Osteoblast (primary cell): ENCODE measurements around the gene ZNRD2. TPM values are rescaled to one million over a fixed set of nuclear protein-coding genes. Genes with fewer than 3 reads are reported as not detected.

Experiments
- DNase-seq: peaks from one replicate; pipeline ENCODE4 v3.0.0; 2011; ENCODE audit warnings: low spot score, mixed read lengths; ENCODE audit not compliant: insufficient read length; ENCODE audit errors: missing footprints
- H2AFZ ChIP-seq: 2 replicates; pipeline ENCODE4 v1.6.0; 2011; ENCODE audit warnings: mild to moderate bottlenecking, low read length
- H3K27ac ChIP-seq: 2 replicates; pipeline ENCODE4 v1.5.1; 2011; ENCODE audit warnings: mild to moderate bottlenecking, low read depth, low read length, moderate library complexity
- H3K27me3 ChIP-seq: 2 replicates; pipeline ENCODE4 v1.6.0; 2012; ENCODE audit warnings: mild to moderate bottlenecking, control low read depth, inconsistent platforms, low read length, moderate library complexity; ENCODE audit not compliant: insufficient read depth
- H3K36me3 ChIP-seq: 2 replicates; pipeline ENCODE4 v1.5.1; 2011; ENCODE audit warnings: mild to moderate bottlenecking, low read length, control low read depth, moderate library complexity; ENCODE audit not compliant: insufficient read depth
- H3K4me1 ChIP-seq: 2 replicates; pipeline ENCODE4 v1.5.1; 2011; ENCODE audit warnings: mild to moderate bottlenecking, low read length, control low read depth, moderate library complexity; ENCODE audit not compliant: insufficient read depth
- H3K4me2 ChIP-seq: 2 replicates; pipeline ENCODE4 v1.6.0; 2011; ENCODE audit warnings: mild to moderate bottlenecking, low read length; ENCODE audit not compliant: insufficient read depth
- H3K4me3 ChIP-seq: fragments of 200-600 bp; sonication (generic); 3 replicates; pipeline ENCODE4 v1.5.1; 2012; ENCODE audit warnings: mild to moderate bottlenecking, low read length, inconsistent platforms; ENCODE audit not compliant: insufficient read depth
- H3K79me2 ChIP-seq: 2 replicates; pipeline ENCODE4 v1.6.0; 2012; ENCODE audit warnings: mild to moderate bottlenecking, low read length, control low read depth, inconsistent platforms; ENCODE audit not compliant: insufficient read depth
- H3K9me3 ChIP-seq: 2 replicates; pipeline ENCODE4 v1.5.1; 2011; ENCODE audit warnings: low read depth, low read length, control low read depth
- H4K20me1 ChIP-seq: 2 replicates; pipeline ENCODE4 v1.6.0; 2012; ENCODE audit warnings: mild to moderate bottlenecking, low read length, control low read depth; ENCODE audit not compliant: insufficient read depth
- CTCF ChIP-seq: IDR thresholded peaks from 2 replicates; pipeline ENCODE4 v1.5.1; 2011; ENCODE audit warnings: mild to moderate bottlenecking, low read depth, low read length, moderate library complexity; ENCODE audit errors: extremely low read depth
- total RNA-seq: library from RNA; depleted of rRNA; stranded (reverse); fragments of >200 nt; gene quantifications from 2 replicates; pipeline ENCODE4 v1.2.3, GENCODE V29; 2012

The ZNRD2 gene
- total RNA-seq, 1 donor = 42.3 TPM

GRCh38 chr11:65580756-65581155 lies 10.5 kb downstream of the ZNRD2 start:
- peaks cover 32% of the 10 kb centered on the region for H3K79me2 ChIP-seq
- H3K4me1 ChIP-seq = peaks cover 20% of the 10 kb centered on the region
- no peaks in the 10 kb centered on the region for H3K9me3 ChIP-seq
- no peak for DNase-seq
- no peak for TF ChIP-seq CTCF
- H3K27ac ChIP-seq = no peak overlapping the region
- H3K4me2 ChIP-seq = no peak overlapping the region
- no peak overlapping the region for H3K4me3 ChIP-seq
- no peaks in the 10 kb centered on the region for H3K27me3 ChIP-seq
- peaks cover 17% of the 10 kb centered on the region for H4K20me1 ChIP-seq
- H3K36me3 ChIP-seq = peaks cover 38% of the 10 kb centered on the region
- no peak overlapping the region for H2AFZ ChIP-seq

- H3K4me3 ChIP-seq = no peak overlapping the region
- H3K4me1 ChIP-seq = peaks cover 19% of the 10 kb centered on the region
- H2AFZ ChIP-seq = no peak overlapping the region
- H3K36me3 ChIP-seq = peaks cover 45% of the 10 kb centered on the region
- no peaks in the 10 kb centered on the region for H3K9me3 ChIP-seq
- TF ChIP-seq CTCF = no peak
- peaks cover 17% of the 10 kb centered on the region for H4K20me1 ChIP-seq
- DNase-seq = no peak
- no peak overlapping the region for H3K4me2 ChIP-seq
- no peak overlapping the region for H3K27ac ChIP-seq
- no peaks in the 10 kb centered on the region for H3K27me3 ChIP-seq
- peaks cover 22% of the 10 kb centered on the region for H3K79me2 ChIP-seq
These were observed 11.7 kb downstream of the ZNRD2 start for GRCh38 chr11:65581928-65582327.

- no peak overlapping the region for H3K4me3 ChIP-seq
- TF ChIP-seq CTCF = no peak
- peaks cover 51% of the 10 kb centered on the region for H3K36me3 ChIP-seq
These were observed 13.3 kb downstream of the ZNRD2 start for GRCh38 chr11:65583589-65583988.

GRCh38 chr11:65584106-65584505 lies 13.8 kb downstream of the ZNRD2 start:
- H3K4me1 ChIP-seq = peaks cover 17% of the 10 kb centered on the region
- H3K4me3 ChIP-seq = no peak overlapping the region
- H3K79me2 ChIP-seq = peaks cover 11% of the 10 kb centered on the region
- no peaks in the 10 kb centered on the region for H3K27me3 ChIP-seq
- no peak overlapping the region for H3K27ac ChIP-seq
- H3K36me3 ChIP-seq = peaks cover 50% of the 10 kb centered on the region
- no peak overlapping the region for H2AFZ ChIP-seq
- H3K4me2 ChIP-seq = no peak overlapping the region
- no peak for TF ChIP-seq CTCF
- peaks cover 13% of the 10 kb centered on the region for H4K20me1 ChIP-seq
- no peaks in the 10 kb centered on the region for H3K9me3 ChIP-seq
- DNase-seq = peak; percentile 88

More at GRCh38 chr11:65583589-65583988, 13.3 kb downstream of the ZNRD2 start:
- Histone ChIP-seq H3K9me3 (no peaks in the 10 kb centered on the region), H3K4me2 (no peak overlapping the region), H2AFZ (no peak overlapping the region), H4K20me1 (peaks cover 13% of the 10 kb centered on the region), H3K4me1 (peaks cover 17% of the 10 kb centered on the region), H3K27me3 (no peaks in the 10 kb centered on the region), H3K27ac (no peak overlapping the region), H3K79me2 (peaks cover 16% of the 10 kb centered on the region)
- no peak for DNase-seq
